CD4-positive, CD25-positive, alpha-beta regulatory T cell (primary cell): Measurements from ENCODE around the gene TNK1. TPM values are rescaled to one million over a fixed set of nuclear protein-coding genes. Genes with fewer than 3 reads are reported as not detected.
"Not testable (repeated sequence)": the region's sequence is repeated elsewhere in the genome, so short reads cannot be mapped to it uniquely, and the experiment has no call there.

Experiments used
- ATAC-seq, 2 donors: fragments of 150-1000 bp; cut with Tn5 transposase; one replicate each; pipeline ENCODE4 v1.10.0; 2021; ENCODE audit warnings: low read depth in 2 of 2, moderate number of reproducible peaks in 2 of 2, moderate library complexity in 1 of 2
- DNase-seq, 3 donors: peaks; one replicate each; pipeline versions ENCODE4 v3.0.0 to v3.0.0-alpha.2; 2012 to 2022; ENCODE audit warnings: mixed read lengths in 1 of 3
- H3K27ac ChIP-seq: one replicate; pipeline ENCODE4 v1.7.0; 2013; ENCODE audit warnings: mild to moderate bottlenecking, low read length; ENCODE audit not compliant: insufficient read depth, poor library complexity, severe bottlenecking
- H3K27me3 ChIP-seq: one replicate; pipeline ENCODE4 v1.7.0; 2013; ENCODE audit warnings: low read length; ENCODE audit not compliant: control insufficient read depth, insufficient read depth
- H3K36me3 ChIP-seq: one replicate; pipeline ENCODE4 v1.7.0; 2013; ENCODE audit warnings: mild to moderate bottlenecking, low read length, moderate library complexity; ENCODE audit not compliant: control insufficient read depth, insufficient read depth
- H3K4me1 ChIP-seq: 2 replicates; pipeline ENCODE4 v1.7.0; 2013; ENCODE audit warnings: mild to moderate bottlenecking, low read length; ENCODE audit not compliant: insufficient read depth, control insufficient read depth, poor library complexity, severe bottlenecking
- H3K4me3 ChIP-seq: one replicate; pipeline ENCODE4 v1.7.0; 2013; ENCODE audit warnings: low read depth, mild to moderate bottlenecking, low read length, moderate library complexity
- H3K9me3 ChIP-seq, 2 experiments: 1 replicate in 1 of 2; 2 replicates in 1 of 2; pipeline ENCODE4 v1.7.0; 2013; ENCODE audit warnings: low read length in 2 of 2, mild to moderate bottlenecking in 1 of 2, moderate library complexity in 1 of 2; ENCODE audit not compliant: control insufficient read depth in 2 of 2
- H3K27ac Mint-ChIP-seq, 3 donors: one replicate each; pipeline ENCODE4 v1.8.0; 2020 to 2022; ENCODE audit warnings: mild to moderate bottlenecking in 3 of 3, mixed read lengths in 3 of 3, moderate library complexity in 2 of 3
- H3K27me3 Mint-ChIP-seq: one replicate; pipeline ENCODE4 v1.8.0; 2022; ENCODE audit warnings: mild to moderate bottlenecking, mixed read lengths
- H3K36me3 Mint-ChIP-seq: one replicate; pipeline ENCODE4 v1.8.0; 2020; ENCODE audit warnings: mixed read lengths
- H3K4me1 Mint-ChIP-seq, 4 donors: one replicate each; pipeline ENCODE4 v1.8.0; 2020 to 2022; ENCODE audit warnings: mixed read lengths in 4 of 4, mild to moderate bottlenecking in 1 of 4
- H3K4me3 Mint-ChIP-seq, 4 donors: one replicate each; pipeline ENCODE4 v1.8.0; 2020 to 2022; ENCODE audit warnings: mild to moderate bottlenecking in 4 of 4, mixed read lengths in 4 of 4, moderate library complexity in 3 of 4
- H3K9me3 Mint-ChIP-seq, 7 donors: one replicate each; pipeline ENCODE4 v1.8.0; 2020 to 2022; ENCODE audit warnings: mixed read lengths in 7 of 7, mild to moderate bottlenecking in 3 of 7, moderate library complexity in 2 of 7
- polyA plus RNA-seq, 4 donors: library from polyadenylated mRNA; unstranded; fragments of 300-500 nt; fragmentation: Illumina TruSeq; gene quantifications; one replicate each; pipeline ENCODE4 v1.2.3, GENCODE V29; 2021
- total RNA-seq: library from RNA; stranded (reverse); gene quantifications from one replicate; pipeline ENCODE4 v1.2.3, GENCODE V29; 2022

Gene TNK1
- total and polyA plus RNA-seq, 5 donors from 2014 or later: 0.42 to 4.8 (median 1.5) TPM

- Mint-ChIP-seq H3K27ac (no peak overlapping the region), H3K36me3 (no peaks in the 10 kb centered on the region), H3K9me3 (no peaks in the 10 kb centered on the region), H3K4me1 (peaks cover 0 to 29% (median 9%) of the 10 kb centered on the region in 4 donors), H3K4me3 (peak overlapping the region in 1 of 4 donors; percentile 50), H3K27me3 (peaks cover 4% of the 10 kb centered on the region)
- no peaks in the 10 kb centered on the region for H3K9me3 ChIP-seq
- DNase-seq: no peak
- peaks cover 15% of the 10 kb centered on the region for H3K4me1 ChIP-seq
- no peaks in the 10 kb centered on the region for H3K27me3 ChIP-seq
- ATAC-seq: no peak
- no peaks in the 10 kb centered on the region for H3K36me3 ChIP-seq
- H3K27ac ChIP-seq: no peak overlapping the region
- no peak overlapping the region for H3K4me3 ChIP-seq
Observed at GRCh38 chr17:7356756-7357155, 24.1 kb upstream of the TNK1 start.

DNA sequence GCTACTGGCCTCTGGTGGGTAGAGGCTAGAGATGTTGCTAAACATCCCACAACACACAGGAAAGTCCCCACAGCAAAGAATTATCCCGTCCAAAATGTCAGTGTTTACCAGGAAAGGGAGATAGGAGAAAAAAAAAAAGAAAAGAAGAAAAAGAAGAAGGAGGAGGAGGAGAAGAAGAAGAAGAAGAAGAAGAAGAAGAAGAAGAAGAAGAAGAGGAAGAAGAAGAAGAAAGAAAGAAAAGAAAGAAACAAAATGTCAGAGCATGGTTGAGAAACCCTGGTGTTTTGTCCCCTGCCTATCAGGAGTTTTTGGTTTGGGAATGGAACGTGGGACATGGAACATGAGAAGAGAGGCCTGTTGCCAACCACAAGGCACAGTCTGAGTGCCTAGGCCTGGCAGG lies 23.5 kb upstream of the TNK1 start:
- Histone ChIP-seq H3K4me1 (peaks cover 10% of the 10 kb centered on the region), H3K27ac (no peak overlapping the region), H3K9me3 (no peaks in the 10 kb centered on the region), H3K4me3 (no peak overlapping the region), H3K27me3 (no peaks in the 10 kb centered on the region), H3K36me3 (no peaks in the 10 kb centered on the region)
- DNase-seq (no peak), ATAC-seq (no peak)
- H3K9me3 Mint-ChIP-seq: no peaks in the 10 kb centered on the region
- peaks cover 4% of the 10 kb centered on the region for H3K27me3 Mint-ChIP-seq
- no peaks in the 10 kb centered on the region for H3K36me3 Mint-ChIP-seq
- H3K4me3 Mint-ChIP-seq: no peak overlapping the region
- H3K27ac Mint-ChIP-seq: no peak overlapping the region
- H3K4me1 Mint-ChIP-seq: peaks cover 0 to 28% (median 8%) of the 10 kb centered on the region in 4 donors

DNA sequence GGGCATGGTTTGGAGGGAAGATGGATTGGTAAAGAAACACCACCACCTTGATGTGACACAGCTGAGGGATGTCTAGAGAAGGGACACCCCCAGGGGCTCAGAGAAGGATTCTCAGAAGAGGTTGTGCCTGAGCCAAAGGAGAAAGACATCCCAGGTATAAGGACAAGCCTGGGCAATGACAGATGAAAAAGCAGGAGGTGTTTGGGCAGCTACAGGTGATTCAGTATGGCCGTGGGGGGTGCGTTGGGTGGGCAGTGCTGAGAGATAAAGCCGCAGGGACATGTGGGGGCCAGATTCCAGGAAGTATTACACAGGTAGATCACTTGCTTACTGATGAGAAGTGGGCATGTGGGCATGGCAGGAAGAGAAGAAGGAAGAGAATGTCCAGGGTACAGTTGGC lies 19.0 kb upstream of the TNK1 start:
- Mint-ChIP-seq H3K36me3 (no peaks in the 10 kb centered on the region), H3K9me3 (no peaks in the 10 kb centered on the region), H3K27me3 (peaks cover 5% of the 10 kb centered on the region), H3K4me1 (no peaks in the 10 kb centered on the region), H3K4me3 (no peak overlapping the region), H3K27ac (peak overlapping the region in 1 of 3 donors; percentile 18)
- Histone ChIP-seq H3K27ac (no peak overlapping the region), H3K4me3 (no peak overlapping the region), H3K36me3 (no peaks in the 10 kb centered on the region), H3K27me3 (no peaks in the 10 kb centered on the region), H3K4me1 (no peaks in the 10 kb centered on the region), H3K9me3 (no peaks in the 10 kb centered on the region)
- ATAC-seq (no peak), DNase-seq (no peak)

- no peaks in the 10 kb centered on the region for H3K4me1 ChIP-seq
- no peak for ATAC-seq
- peak overlapping the region in 1 of 3 donors; percentile 14 for H3K27ac Mint-ChIP-seq
- no peak overlapping the region for H3K27ac ChIP-seq
- DNase-seq: no peak
- no peaks in the 10 kb centered on the region for H3K9me3 ChIP-seq
- H3K4me3 Mint-ChIP-seq: no peak overlapping the region
- H3K27me3 Mint-ChIP-seq: peaks cover 5% of the 10 kb centered on the region
- H3K27me3 ChIP-seq: no peaks in the 10 kb centered on the region
- H3K36me3 Mint-ChIP-seq: no peaks in the 10 kb centered on the region
- H3K4me3 ChIP-seq: no peak overlapping the region
- H3K4me1 Mint-ChIP-seq: no peaks in the 10 kb centered on the region
- no peaks in the 10 kb centered on the region for H3K36me3 ChIP-seq
- H3K9me3 Mint-ChIP-seq: no peaks in the 10 kb centered on the region
Observed at GRCh38 chr17:7363311-7363710, 17.6 kb upstream of the TNK1 start.

GRCh38 chr17:7365963-7366362 lies 14.9 kb upstream of the TNK1 start:
- H3K36me3 ChIP-seq, H3K9me3 ChIP-seq, H3K27me3 ChIP-seq, H3K9me3 Mint-ChIP-seq, DNase-seq, H3K27ac ChIP-seq, ATAC-seq, H3K4me1 Mint-ChIP-seq, H3K4me1 ChIP-seq, H3K27ac Mint-ChIP-seq, H3K36me3 Mint-ChIP-seq, H3K4me3 ChIP-seq, H3K4me3 Mint-ChIP-seq: not testable (repeated sequence)
- peaks cover 12% of the 10 kb centered on the region for H3K27me3 Mint-ChIP-seq

DNA sequence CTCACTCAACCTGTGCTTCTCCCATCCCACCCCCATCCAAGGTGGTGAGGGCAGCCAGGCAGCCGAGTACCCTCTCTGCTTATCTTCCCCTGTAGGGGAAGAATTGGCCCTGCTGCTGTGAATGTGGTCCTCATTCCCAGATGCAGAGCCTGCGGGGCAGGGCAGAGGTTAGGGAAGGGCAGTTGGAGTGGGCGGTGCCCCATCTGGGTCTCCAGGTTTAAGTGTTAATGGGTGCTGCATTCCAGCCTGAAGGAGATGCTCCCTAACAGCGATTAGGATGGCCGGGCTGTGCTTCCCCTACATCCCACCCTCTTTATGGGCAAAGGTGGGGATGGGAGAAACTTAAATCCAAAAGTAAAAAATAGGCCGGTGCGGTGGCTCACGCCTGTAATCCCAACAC lies 13.8 kb upstream of the TNK1 start:
- DNase-seq: no peak
- no peak for ATAC-seq
- Mint-ChIP-seq H3K36me3 (no peaks in the 10 kb centered on the region), H3K27ac (no peak overlapping the region), H3K9me3 (no peaks in the 10 kb centered on the region), H3K4me3 (no peak overlapping the region), H3K27me3 (peaks cover 12% of the 10 kb centered on the region), H3K4me1 (no peaks in the 10 kb centered on the region)
- Histone ChIP-seq H3K4me1 (no peaks in the 10 kb centered on the region), H3K9me3 (no peaks in the 10 kb centered on the region), H3K27me3 (no peaks in the 10 kb centered on the region), H3K4me3 (no peak overlapping the region), H3K36me3 (no peaks in the 10 kb centered on the region), H3K27ac (no peak overlapping the region)

GRCh38 chr17:7367918-7368598 lies 12.8 kb upstream of the TNK1 start:
- ATAC-seq: no peak
- H3K4me1 ChIP-seq: no peaks in the 10 kb centered on the region
- no peaks in the 10 kb centered on the region for H3K36me3 ChIP-seq
- no peak overlapping the region for H3K4me3 Mint-ChIP-seq
- H3K9me3 Mint-ChIP-seq: no peaks in the 10 kb centered on the region
- no peaks in the 10 kb centered on the region for H3K36me3 Mint-ChIP-seq
- peaks cover 12% of the 10 kb centered on the region for H3K27me3 Mint-ChIP-seq
- no peak for DNase-seq
- H3K27ac ChIP-seq: no peak overlapping the region
- no peak overlapping the region for H3K4me3 ChIP-seq
- H3K4me1 Mint-ChIP-seq: no peaks in the 10 kb centered on the region
- H3K9me3 ChIP-seq: no peaks in the 10 kb centered on the region
- H3K27ac Mint-ChIP-seq: no peak overlapping the region
- H3K27me3 ChIP-seq: no peaks in the 10 kb centered on the region

DNA sequence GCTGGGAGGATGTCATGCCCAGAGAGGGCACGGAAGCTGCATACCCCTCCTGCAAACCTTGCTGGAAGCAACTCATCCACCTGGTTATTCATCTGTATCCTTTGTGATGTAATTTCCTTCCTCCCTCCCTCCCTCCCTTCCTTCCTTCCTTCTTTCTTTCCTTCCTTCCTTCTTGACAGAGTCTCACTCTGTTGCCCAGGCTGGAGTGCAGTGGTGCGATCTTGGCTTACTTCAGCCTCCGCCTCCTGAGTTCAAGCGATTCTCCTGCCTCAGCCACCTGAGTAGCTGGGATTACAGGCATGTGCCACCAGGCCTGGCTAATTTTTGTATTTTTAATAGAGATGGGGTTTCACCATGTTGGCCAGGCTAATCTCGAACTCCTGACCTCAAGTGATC lies 12.3 kb upstream of the TNK1 start:
- H3K4me1 ChIP-seq, H3K4me3 ChIP-seq, H3K9me3 ChIP-seq, ATAC-seq, H3K27me3 ChIP-seq, H3K36me3 ChIP-seq, H3K27ac ChIP-seq, H3K27ac Mint-ChIP-seq, H3K36me3 Mint-ChIP-seq, DNase-seq, H3K4me1 Mint-ChIP-seq, H3K4me3 Mint-ChIP-seq, H3K9me3 Mint-ChIP-seq: not testable (repeated sequence)
- peaks cover 12% of the 10 kb centered on the region for H3K27me3 Mint-ChIP-seq
